ENCODE measurements around the gene APOL6. TPM values are rescaled to one million over a fixed set of nuclear protein-coding genes. Genes with fewer than 3 reads are reported as not detected.

APOL6 gene
- total and polyA plus RNA-seq, 8 donors: 3.9 to 21.5 (median 8.7) TPM

GRCh38 chr22:35605851-35606481 is 42.3 kb upstream of the APOL6 start:
- TF ChIP-seq POLR2A (IDR thresholded peaks at IDR 0.05) (no peak), CTCF (IDR thresholded peaks at IDR 0.05) (no peak), POLR2AphosphoS5 (IDR thresholded peaks at IDR 0.05) (no peak), EP300 (IDR thresholded peaks at IDR 0.05) (no peak)
- 65 to 80% (median 75%) methylated on average over 13 of the region's 13 CpGs for WGBS, 5 donors
- DNase-seq: no peak
- Histone ChIP-seq H3K27ac (no peak overlapping the region), H3K4me1 (peaks cover 0 to 27% (median 11%) of the 10 kb centered on the region in 4 donors), H3K4me3 (no peak overlapping the region), H3K27me3 (no peaks in the 10 kb centered on the region), H3K9me3 (no peaks in the 10 kb centered on the region), H3K36me3 (no peaks in the 10 kb centered on the region)
- intact Hi-C loops (cut with DNase I; ENCODE audit: low total_unique reads): no loop called here

- Histone ChIP-seq H3K4me1 (peaks cover 0 to 27% (median 11%) of the 10 kb centered on the region in 4 donors), H3K9me3 (no peaks in the 10 kb centered on the region), H3K36me3 (no peaks in the 10 kb centered on the region), H3K27ac (no peak overlapping the region), H3K27me3 (no peaks in the 10 kb centered on the region), H3K4me3 (no peak overlapping the region)
- intact Hi-C loops (cut with DNase I; ENCODE audit: low total_unique reads): no loop called here
- WGBS, 5 donors: 82 to 88% (median 85%) methylated on average over 6 to 8 of the region's 8 CpGs
- no peak for TF ChIP-seq POLR2A (IDR thresholded peaks at IDR 0.05)
- no peak for TF ChIP-seq EP300 (IDR thresholded peaks at IDR 0.05)
- TF ChIP-seq POLR2AphosphoS5 (IDR thresholded peaks at IDR 0.05): no peak
- no peak for TF ChIP-seq CTCF (IDR thresholded peaks at IDR 0.05)
- DNase-seq: no peak
Observed at GRCh38 chr22:35606916-35607315, 41.3 kb upstream of the APOL6 start.

- Histone ChIP-seq H3K4me1 (peaks cover 0 to 27% (median 9%) of the 10 kb centered on the region in 4 donors), H3K4me3 (no peak overlapping the region), H3K9me3 (no peaks in the 10 kb centered on the region), H3K36me3 (no peaks in the 10 kb centered on the region), H3K27me3 (no peaks in the 10 kb centered on the region), H3K27ac (no peak overlapping the region)
- TF ChIP-seq CTCF (IDR thresholded peaks at IDR 0.05): no peak
- TF ChIP-seq EP300 (IDR thresholded peaks at IDR 0.05): no peak
- TF ChIP-seq POLR2AphosphoS5 (IDR thresholded peaks at IDR 0.05): no peak
- 76 to 87% (median 80%) methylated on average over 8 to 11 of the region's 11 CpGs for WGBS, 5 donors
- intact Hi-C loops (cut with DNase I; ENCODE audit: low total_unique reads): no loop called here
- no peak for DNase-seq
Observed at GRCh38 chr22:35608088-35608487, 40.2 kb upstream of the APOL6 start.

- intact Hi-C loops (cut with DNase I; ENCODE audit: low total_unique reads): no loop called here
- Histone ChIP-seq H3K4me3 (no peak overlapping the region), H3K9me3 (no peaks in the 10 kb centered on the region), H3K27me3 (no peaks in the 10 kb centered on the region), H3K36me3 (no peaks in the 10 kb centered on the region), H3K4me1 (peaks cover 0 to 25% (median 9%) of the 10 kb centered on the region in 4 donors), H3K27ac (no peak overlapping the region)
- TF ChIP-seq EP300 (IDR thresholded peaks at IDR 0.05): no peak
- no peak for TF ChIP-seq CTCF (IDR thresholded peaks at IDR 0.05)
- no peak for TF ChIP-seq POLR2AphosphoS5 (IDR thresholded peaks at IDR 0.05)
- no peak for TF ChIP-seq POLR2A (IDR thresholded peaks at IDR 0.05)
- no peak for DNase-seq
- 83 to 89% (median 88%) methylated on average over 9 of the region's 9 CpGs for WGBS, 5 donors
Observed at GRCh38 chr22:35609261-35609660, 39.0 kb upstream of the APOL6 start.
